HFFc6 (cell line): ENCODE data around the gene AGPAT2. TPM values are rescaled to one million over a fixed set of nuclear protein-coding genes. Genes with fewer than 3 reads are reported as not detected.

Source experiments
- DNase-seq: peaks from one replicate; pipeline ENCODE4 v3.0.0-alpha.2; 2018
- H3K27ac Mint-ChIP-seq: 2 replicates; pipeline ENCODE4 v1.8.0; 2020; ENCODE audit warnings: mild to moderate bottlenecking, mixed read lengths
- H3K27me3 Mint-ChIP-seq: 2 replicates; pipeline ENCODE4 v1.8.0; 2021; ENCODE audit warnings: mild to moderate bottlenecking, moderate library complexity, mixed read lengths; ENCODE audit not compliant: insufficient read depth
- H3K36me3 Mint-ChIP-seq: 2 replicates; pipeline ENCODE4 v1.8.0; 2021; ENCODE audit warnings: low read depth, mixed read lengths
- H3K4me1 Mint-ChIP-seq: 2 replicates; pipeline ENCODE4 v1.8.0; 2020; ENCODE audit warnings: low read depth, mixed read lengths
- H3K4me3 Mint-ChIP-seq: 2 replicates; pipeline ENCODE4 v1.8.0; 2020; ENCODE audit warnings: mild to moderate bottlenecking, moderate library complexity, mixed read lengths
- H3K9me3 Mint-ChIP-seq: 2 replicates; pipeline ENCODE4 v1.8.0; 2020; ENCODE audit warnings: mild to moderate bottlenecking, mixed read lengths
- CTCF ChIP-seq: fragments of 200-600 bp; sonication (generic); IDR thresholded peaks from 2 replicates; pipeline ENCODE4 v1.5.0; 2021; ENCODE audit warnings: antibody characterized with exemption, mild to moderate bottlenecking
- total RNA-seq, 6 experiments: library from RNA; stranded (reverse); fragmentation: NEBNext Ultra II Directional; extraction: Animal tissue kit (Norgen Biotek cat#: 25700); gene quantifications; 2 replicates in 1 of 6; 3 replicates in 5 of 6; pipeline ENCODE4 v1.2.3, GENCODE V29; 2021

The AGPAT2 gene
- total RNA-seq, 6 experiments from 2014 or later = 48.7 to 58.4 (median 54.8) TPM

- Mint-ChIP-seq H3K27me3 (no peaks in the 10 kb centered on the region; the same call in 1 of the 2 replicates), H3K9me3 (no peaks in the 10 kb centered on the region), H3K36me3 (no peaks in the 10 kb centered on the region), H3K4me3 (no peak overlapping the region), H3K27ac (no peak overlapping the region), H3K4me1 (peaks cover 3% of the 10 kb centered on the region; the same call in 1 of the 2 replicates)
- no peak for DNase-seq
- no peak for TF ChIP-seq CTCF
Measured at GRCh38 chr9:136681029-136681428, 6.2 kb downstream of the AGPAT2 start.

- Mint-ChIP-seq H3K27me3 (no peaks in the 10 kb centered on the region; the same call in 1 of the 2 replicates), H3K4me3 (no peak overlapping the region), H3K27ac (no peak overlapping the region), H3K4me1 (no peaks in the 10 kb centered on the region), H3K36me3 (no peaks in the 10 kb centered on the region), H3K9me3 (no peaks in the 10 kb centered on the region)
- no peak for DNase-seq
- TF ChIP-seq CTCF = no peak
Measured at GRCh38 chr9:136679431-136679941, 7.8 kb downstream of the AGPAT2 start.

GRCh38 chr9:136678624-136679023, 8.6 kb downstream of the AGPAT2 start:
- no peak for DNase-seq
- H3K27ac Mint-ChIP-seq = no peak overlapping the region
- TF ChIP-seq CTCF = no peak
- H3K27me3 Mint-ChIP-seq = no peaks in the 10 kb centered on the region; the same call in 1 of the 2 replicates
- no peak overlapping the region for H3K4me3 Mint-ChIP-seq
- H3K4me1 Mint-ChIP-seq = no peaks in the 10 kb centered on the region
- no peaks in the 10 kb centered on the region for H3K9me3 Mint-ChIP-seq
- no peaks in the 10 kb centered on the region for H3K36me3 Mint-ChIP-seq

- no peak for DNase-seq
- TF ChIP-seq CTCF = no peak
- H3K4me1 Mint-ChIP-seq = no peaks in the 10 kb centered on the region
- H3K36me3 Mint-ChIP-seq = no peaks in the 10 kb centered on the region
- H3K9me3 Mint-ChIP-seq = no peaks in the 10 kb centered on the region
- H3K27me3 Mint-ChIP-seq = no peaks in the 10 kb centered on the region; the same call in 1 of the 2 replicates
- no peak overlapping the region for H3K27ac Mint-ChIP-seq
- H3K4me3 Mint-ChIP-seq = no peak overlapping the region
Measured at GRCh38 chr9:136678034-136678433, 9.2 kb downstream of the AGPAT2 start.

- no peak for TF ChIP-seq CTCF
- H3K4me3 Mint-ChIP-seq = no peak overlapping the region
- no peaks in the 10 kb centered on the region; the same call in 1 of the 2 replicates for H3K27me3 Mint-ChIP-seq
- H3K36me3 Mint-ChIP-seq = no peaks in the 10 kb centered on the region
- H3K27ac Mint-ChIP-seq = no peak overlapping the region
- no peaks in the 10 kb centered on the region for H3K4me1 Mint-ChIP-seq
- no peaks in the 10 kb centered on the region for H3K9me3 Mint-ChIP-seq
- no peak for DNase-seq
Measured at GRCh38 chr9:136676920-136677686, 10.2 kb downstream of the AGPAT2 start.
